Tibial artery (tissue), 4 donors: ENCODE measurements around the gene SFI1.
"Not testable (repeated sequence)": the region's sequence is repeated elsewhere in the genome, so short reads cannot be mapped to it uniquely, and the experiment has no call there.

Experiments used
- DNase-seq, 2 donors: peaks; one replicate each; pipeline ENCODE4 v3.0.0-alpha.2; 2019
- H3K27ac ChIP-seq, 2 donors: fragments of 200-600 bp; sonication (generic) in 1 of 2; 1 replicate in 1 of 2; 2 replicates in 1 of 2; pipeline ENCODE4 v1.5.1; 2018 to 2019; ENCODE audit warnings: mild to moderate bottlenecking in 1 of 2
- H3K27me3 ChIP-seq, 2 donors: fragments of 200-600 bp; sonication (generic) in 1 of 2; one replicate each; pipeline versions ENCODE4 v1.5.1 to v1.6.0; 2016 to 2019
- H3K36me3 ChIP-seq, 3 donors: fragments of 200-600 bp; sonication (generic) in 2 of 3; one replicate each; pipeline ENCODE4 v1.5.1; 2016 to 2019; ENCODE audit warnings: mild to moderate bottlenecking in 2 of 3
- H3K4me1 ChIP-seq, 4 donors: fragments of 200-600 bp; sonication (generic) in 2 of 4; 1 replicate in 3 of 4; 2 replicates in 1 of 4; pipeline ENCODE4 v1.5.1; 2016 to 2019
- H3K4me3 ChIP-seq, 2 donors: fragments of 200-600 bp; sonication (generic) in 1 of 2; 1 replicate in 1 of 2; 2 replicates in 1 of 2; pipeline ENCODE4 v1.5.1; 2018 to 2019; ENCODE audit warnings: mild to moderate bottlenecking in 2 of 2
- H3K9me3 ChIP-seq, 3 donors: fragments of 200-600 bp; sonication (generic) in 1 of 3; one replicate each; pipeline ENCODE4 v1.5.1; 2016 to 2019
- intact Hi-C: fragments of 100-400 bp; cut with DNase I; formaldehyde crosslinking; loops from one replicate; pipeline ENCODE4 v1.15.0; 2023; ENCODE audit warnings: low total_unique reads
- TF ChIP-seq, protein P1 (sequence below), 2 experiments: fragments of 200-600 bp in 1 of 2; fragments of 450-650 bp in 1 of 2; IDR thresholded peaks; one replicate each; pipeline ENCODE4 v1.5.1; 2017 to 2019; ENCODE audit warnings: antibody characterized with exemption in 2 of 2, mild to moderate bottlenecking in 1 of 2, moderate library complexity in 1 of 2

The SFI1 gene

DNA sequence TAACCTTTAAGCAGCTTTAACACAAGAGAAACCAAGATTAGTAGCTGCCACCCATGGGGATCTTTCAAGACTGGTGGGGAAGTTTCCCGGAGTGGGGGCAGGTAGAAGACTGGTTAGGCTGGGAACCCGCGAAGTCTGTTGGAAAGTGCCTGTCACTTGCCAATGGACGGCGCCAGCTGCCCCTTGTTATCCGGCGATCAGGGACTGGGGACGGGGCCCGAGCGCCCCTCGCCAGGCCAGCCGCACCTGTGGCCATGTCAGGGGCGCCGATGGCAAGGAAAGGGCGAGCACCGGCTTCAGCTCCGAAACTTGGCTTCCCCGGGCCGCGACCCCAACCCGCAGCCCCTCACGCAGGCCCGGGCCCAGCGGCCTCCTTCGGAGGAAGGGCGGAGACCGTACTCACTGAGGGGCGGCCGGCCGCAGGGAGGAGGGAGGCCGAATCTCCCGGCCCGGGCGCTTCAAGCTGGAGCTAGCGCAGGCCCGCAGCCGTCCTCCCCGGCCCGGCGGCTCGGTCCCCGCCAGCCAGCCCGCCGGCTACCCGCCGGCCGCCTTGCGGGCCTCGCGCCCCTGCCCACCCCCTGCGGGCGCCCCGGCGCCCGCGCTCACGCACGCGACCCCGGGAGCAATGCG lies 7.2 kb upstream of the SFI1 start:
- peaks cover 0 to 37% (median 28%) of the 10 kb centered on the region in 4 donors for H3K4me1 ChIP-seq
- TF ChIP-seq, protein P1, sequence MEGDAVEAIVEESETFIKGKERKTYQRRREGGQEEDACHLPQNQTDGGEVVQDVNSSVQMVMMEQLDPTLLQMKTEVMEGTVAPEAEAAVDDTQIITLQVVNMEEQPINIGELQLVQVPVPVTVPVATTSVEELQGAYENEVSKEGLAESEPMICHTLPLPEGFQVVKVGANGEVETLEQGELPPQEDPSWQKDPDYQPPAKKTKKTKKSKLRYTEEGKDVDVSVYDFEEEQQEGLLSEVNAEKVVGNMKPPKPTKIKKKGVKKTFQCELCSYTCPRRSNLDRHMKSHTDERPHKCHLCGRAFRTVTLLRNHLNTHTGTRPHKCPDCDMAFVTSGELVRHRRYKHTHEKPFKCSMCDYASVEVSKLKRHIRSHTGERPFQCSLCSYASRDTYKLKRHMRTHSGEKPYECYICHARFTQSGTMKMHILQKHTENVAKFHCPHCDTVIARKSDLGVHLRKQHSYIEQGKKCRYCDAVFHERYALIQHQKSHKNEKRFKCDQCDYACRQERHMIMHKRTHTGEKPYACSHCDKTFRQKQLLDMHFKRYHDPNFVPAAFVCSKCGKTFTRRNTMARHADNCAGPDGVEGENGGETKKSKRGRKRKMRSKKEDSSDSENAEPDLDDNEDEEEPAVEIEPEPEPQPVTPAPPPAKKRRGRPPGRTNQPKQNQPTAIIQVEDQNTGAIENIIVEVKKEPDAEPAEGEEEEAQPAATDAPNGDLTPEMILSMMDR (IDR thresholded peaks at IDR 0.05) = no peak
- peak overlapping the region; percentile 87 to 94 for H3K27ac ChIP-seq
- no peaks in the 10 kb centered on the region for H3K27me3 ChIP-seq
- H3K4me3 ChIP-seq = peak overlapping the region; percentile 72 to 80
- DNase-seq = peak in 1 of 2 donors; percentile 22
- intact Hi-C loops = no loop called here
- H3K36me3 ChIP-seq = peaks cover 5 to 35% (median 14%) of the 10 kb centered on the region in 3 donors
- no peaks in the 10 kb centered on the region for H3K9me3 ChIP-seq

DNA sequence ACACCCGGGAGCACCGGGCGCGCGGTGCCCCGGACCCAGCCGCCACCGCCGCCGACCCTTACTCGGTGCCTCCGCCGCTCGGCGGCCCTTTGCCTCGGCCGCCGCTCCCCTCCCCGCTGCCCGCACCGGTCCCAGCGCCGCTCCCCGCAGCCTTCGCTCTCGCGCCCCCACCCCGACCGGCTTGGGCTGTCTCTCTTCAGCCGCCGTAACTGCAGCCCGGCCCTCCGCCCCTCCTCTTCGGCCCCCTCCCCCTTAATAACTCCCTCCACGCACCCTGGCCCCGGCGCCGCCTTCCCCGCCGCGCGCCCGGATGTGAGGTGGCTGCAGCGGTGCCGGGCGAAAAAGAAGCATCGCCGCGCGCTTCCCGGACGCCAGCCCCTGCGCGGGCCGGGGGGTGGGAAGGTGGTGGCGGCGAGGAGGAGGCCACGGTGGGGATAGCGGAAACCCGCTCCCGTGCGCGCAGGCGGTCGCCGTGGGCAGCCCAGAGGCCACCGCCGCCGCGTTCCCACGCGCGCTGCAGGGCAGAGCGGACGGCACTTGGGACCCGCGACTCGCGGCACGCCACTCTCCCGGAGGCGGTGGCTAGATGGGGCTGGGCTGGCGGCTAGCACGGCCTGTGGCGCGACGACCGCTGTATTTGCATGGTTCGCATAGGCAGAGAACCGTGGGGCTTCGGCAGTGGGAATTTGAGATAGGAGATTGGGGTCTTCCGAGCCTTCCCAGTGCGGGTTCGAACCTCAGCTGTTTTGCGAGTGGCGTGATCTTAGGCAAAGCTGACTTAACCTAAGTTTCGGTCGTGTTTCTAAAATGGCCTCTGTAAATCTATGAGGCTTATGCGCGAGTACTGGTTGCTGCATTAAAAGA lies 6.5 kb upstream of the SFI1 start, which contains the start of gene EIF4ENIF1:
EIF4ENIF1 (minus strand) TSS at position 211 of the 864 bp plus-strand sequence. CDS start 1,124 bp downstream, outside the sequence.
- intact Hi-C loops = no loop called here
- Histone ChIP-seq H3K4me1 (peaks cover 0 to 35% (median 27%) of the 10 kb centered on the region in 4 donors), H3K4me3 (peak within 1 kb of the TSS; percentile 72 to 80), H3K27me3 (no peaks in the 10 kb centered on the region), H3K27ac (peak within 1 kb of the TSS; percentile 87 to 94), H3K36me3 (peaks cover 0 to 29% (median 8%) of the 10 kb centered on the region in 3 donors), H3K9me3 (no peaks in the 10 kb centered on the region)
- peak; percentile 82 to 92 for DNase-seq
- TF ChIP-seq, protein P1 (IDR thresholded peaks at IDR 0.05) = no peak

DNA sequence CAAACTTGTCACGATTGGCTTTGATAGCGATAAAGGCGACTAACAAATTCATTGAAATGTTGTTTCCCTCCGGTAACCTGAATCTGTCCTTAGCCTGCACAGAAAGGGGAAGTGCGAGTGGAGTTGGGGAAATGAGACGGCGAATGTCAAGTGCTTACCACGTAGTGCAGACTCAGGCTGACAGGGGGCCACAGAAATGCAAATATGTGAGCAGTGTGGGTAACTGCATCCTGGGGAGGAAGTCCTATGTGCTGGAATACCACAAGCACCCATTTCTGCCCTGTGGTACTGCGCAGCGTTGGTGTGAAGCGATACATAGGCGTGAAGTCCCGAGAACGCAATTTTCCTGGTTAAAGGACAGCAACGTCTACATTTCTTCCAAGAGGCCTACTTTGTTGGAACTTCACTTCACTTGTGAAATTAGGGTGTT lies 5.8 kb upstream of the SFI1 start:
- intact Hi-C loops = no loop called here

DNA sequence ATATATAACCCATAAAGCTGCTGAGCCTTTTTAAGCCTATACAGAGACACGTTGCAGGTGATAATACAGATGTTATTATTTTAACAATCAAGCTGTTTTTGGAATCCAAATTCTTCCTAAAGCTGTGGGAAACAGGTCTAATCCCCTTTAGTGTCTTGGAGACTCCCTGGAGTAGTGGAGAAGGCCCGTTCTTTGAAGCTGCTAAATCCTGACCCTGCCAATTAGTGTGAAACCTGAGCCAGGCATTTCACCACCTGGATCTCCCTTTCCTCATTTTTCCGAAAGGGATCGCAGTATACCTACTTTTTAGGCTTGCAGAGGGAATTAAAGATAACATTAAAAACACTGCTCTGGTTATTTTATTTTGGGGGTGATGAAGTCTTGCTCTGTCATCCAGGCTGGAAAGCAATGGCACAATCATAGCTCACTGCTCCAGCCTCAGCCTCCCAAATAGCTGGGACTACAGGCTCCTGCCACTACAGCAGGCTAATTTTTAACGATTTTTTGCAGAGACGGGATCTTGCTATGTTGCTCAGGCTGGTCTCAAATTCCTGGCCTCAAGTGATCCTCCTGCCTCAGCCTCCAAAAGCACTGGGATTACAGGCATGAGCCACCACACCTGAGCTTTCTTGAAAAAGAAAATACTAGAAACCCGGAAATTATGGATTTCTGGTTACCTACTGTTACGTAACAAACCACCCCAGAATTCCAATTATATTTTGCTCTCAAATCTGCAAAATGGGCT lies 4.9 kb upstream of the SFI1 start:
- intact Hi-C loops = no loop called here
- Histone ChIP-seq H3K36me3 (peaks cover 0 to 15% (median 7%) of the 10 kb centered on the region in 3 donors), H3K4me1 (peaks cover 0 to 35% (median 30%) of the 10 kb centered on the region in 4 donors), H3K9me3 (no peaks in the 10 kb centered on the region), H3K27ac (peak overlapping the region; percentile 87 to 94), H3K4me3 (peak overlapping the region in 1 of 2 donors; percentile 80), H3K27me3 (no peaks in the 10 kb centered on the region)
- TF ChIP-seq, protein P1 (IDR thresholded peaks at IDR 0.05) = no peak
- no peak for DNase-seq

More for the DNA sequence above, 5.8 kb upstream of the SFI1 start:
- Histone ChIP-seq H3K27me3 (no peaks in the 10 kb centered on the region), H3K4me1 (peaks cover 0 to 36% (median 27%) of the 10 kb centered on the region in 4 donors), H3K9me3 (no peaks in the 10 kb centered on the region), H3K36me3 (peaks cover 0 to 23% (median 7%) of the 10 kb centered on the region in 3 donors), H3K27ac (peak overlapping the region; percentile 87 to 94), H3K4me3 (peak overlapping the region; percentile 72 to 80)
- TF ChIP-seq, protein P1 (IDR thresholded peaks at IDR 0.05) = peak in 1 of 2 experiments; percentile 6
- DNase-seq = peak; percentile 49 to 70

DNA sequence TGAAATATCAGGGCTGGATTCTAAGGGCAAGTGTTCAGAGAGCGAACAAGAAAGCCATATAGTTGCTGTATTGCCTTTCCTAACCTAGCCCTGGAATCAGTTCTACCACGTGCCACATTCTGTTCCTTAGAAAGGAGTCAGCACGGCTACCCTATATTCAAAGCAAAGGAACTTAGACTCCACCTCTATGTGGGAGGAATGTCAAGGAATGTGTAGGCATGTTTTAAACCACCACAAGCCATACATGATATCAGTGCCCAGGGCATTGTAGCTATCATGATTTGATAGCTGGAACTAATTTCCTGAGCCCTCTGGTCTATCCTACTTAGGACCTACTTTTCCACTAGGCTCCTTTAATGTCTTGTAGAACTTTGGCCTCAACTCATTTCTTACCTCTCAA lies 4.2 kb upstream of the SFI1 start:
- TF ChIP-seq, protein P1 (IDR thresholded peaks at IDR 0.05) = no peak
- no peak overlapping the region for H3K4me3 ChIP-seq
- intact Hi-C loops = no loop called here
- peaks cover 0 to 39% (median 32%) of the 10 kb centered on the region in 4 donors for H3K4me1 ChIP-seq
- no peak for DNase-seq
- H3K9me3 ChIP-seq = no peaks in the 10 kb centered on the region
- H3K27ac ChIP-seq = no peak overlapping the region
- peaks cover 0 to 7% (median 3%) of the 10 kb centered on the region in 3 donors for H3K36me3 ChIP-seq
- H3K27me3 ChIP-seq = no peaks in the 10 kb centered on the region

DNA sequence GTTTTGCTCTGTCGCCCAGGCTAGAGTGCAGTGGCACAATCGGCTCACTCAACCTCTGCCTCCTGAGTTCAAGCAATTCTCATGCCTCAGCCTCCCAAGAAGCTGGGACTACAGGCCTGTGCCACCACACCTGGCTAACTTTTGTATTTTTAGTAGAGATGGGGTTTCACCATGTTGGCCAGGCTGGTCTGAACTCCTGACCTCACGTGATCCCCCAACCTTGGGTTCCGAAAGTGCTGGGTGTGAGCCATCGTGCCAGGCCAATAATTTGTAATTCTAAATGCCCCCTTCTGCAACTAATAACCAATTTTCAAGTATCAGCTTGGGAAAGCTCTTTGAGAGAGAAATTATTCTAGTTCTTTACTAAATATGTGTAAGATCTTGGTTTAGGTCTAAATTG lies 3.0 kb upstream of the SFI1 start:
- H3K27me3 ChIP-seq, H3K36me3 ChIP-seq, intact Hi-C loops, H3K9me3 ChIP-seq, DNase-seq, H3K4me3 ChIP-seq, H3K27ac ChIP-seq: not testable (repeated sequence)
- peaks cover 0 to 35% (median 25%) of the 10 kb centered on the region in 4 donors for H3K4me1 ChIP-seq
